WTC11 (cell line): ENCODE measurements around the gene FAM89B. TPM values are rescaled to one million over a fixed set of nuclear protein-coding genes. Genes with fewer than 3 reads are reported as not detected.

Source experiments
- ATAC-seq: fragments of 200-7000 bp; cut with Tn5 transposase; 2 replicates; pipeline ENCODE4 v1.10.0; 2021; ENCODE audit warnings: mild to moderate bottlenecking, moderate library complexity
- CTCF ChIA-PET: fragments of 300-600 bp; sonication (Branson Sonifier 250); formaldehyde crosslinking; loops from one replicate; lab custom pipeline; 2021; ENCODE audit warnings: antibody characterized with exemption; lab: Charles Lee
- POLR2A ChIA-PET: fragments of 350-600 bp; sonication (Branson Sonifier 250); formaldehyde crosslinking; loops from one replicate; lab custom pipeline; 2021; ENCODE audit warnings: antibody characterized with exemption; lab: Charles Lee
- DNase-seq: peaks from one replicate; pipeline ENCODE4 v3.0.0; 2021; ENCODE audit warnings: low spot score
- H3K27ac Mint-ChIP-seq: 2 replicates; pipeline ENCODE4 v1.8.0; 2021; ENCODE audit warnings: mixed read lengths
- H3K27me3 Mint-ChIP-seq: 2 replicates; pipeline ENCODE4 v1.8.0; 2021; ENCODE audit warnings: low read depth, mild to moderate bottlenecking, moderate library complexity, mixed read lengths
- H3K36me3 Mint-ChIP-seq: 2 replicates; pipeline ENCODE4 v1.8.0; 2021; ENCODE audit warnings: mixed read lengths
- H3K4me1 Mint-ChIP-seq: 2 replicates; pipeline ENCODE4 v1.8.0; 2022; ENCODE audit warnings: mixed read lengths
- H3K4me3 Mint-ChIP-seq: 2 replicates; pipeline ENCODE4 v1.8.0; 2021; ENCODE audit warnings: mild to moderate bottlenecking, moderate library complexity, mixed read lengths
- H3K9me3 Mint-ChIP-seq: 2 replicates; pipeline ENCODE4 v1.8.0; 2021; ENCODE audit warnings: mixed read lengths
- ATF3 ChIP-seq: sonication (generic); formaldehyde crosslinking; conservative IDR thresholded peaks from 2 replicates; pipeline ENCODE4 v1.8.1; 2022; ENCODE audit warnings: mild to moderate bottlenecking, missing genetic modification reagents
- ELF4 ChIP-seq: sonication (generic); formaldehyde crosslinking; IDR thresholded peaks from 2 replicates; pipeline ENCODE4 v1.8.1; 2022; ENCODE audit warnings: low read depth, mild to moderate bottlenecking, moderate library complexity, missing genetic modification reagents
- ESRRA ChIP-seq: sonication (generic); formaldehyde crosslinking; IDR thresholded peaks from 2 replicates; pipeline ENCODE4 v1.8.1; 2022; ENCODE audit warnings: mild to moderate bottlenecking, missing genetic modification reagents, borderline replicate concordance
- FOXK1 ChIP-seq: sonication (generic); formaldehyde crosslinking; IDR thresholded peaks from 2 replicates; pipeline ENCODE4 v1.8.0; 2022; ENCODE audit warnings: mild to moderate bottlenecking, moderate library complexity, missing genetic modification reagents
- FOXP1 ChIP-seq: sonication (generic); formaldehyde crosslinking; IDR thresholded peaks from 2 replicates; pipeline ENCODE4 v1.8.0; 2022; ENCODE audit warnings: missing genetic modification reagents, mild to moderate bottlenecking, moderate library complexity, borderline replicate concordance
- GRHL2 ChIP-seq: fragments of 250-450 bp; sonication (Bioruptor Pico); IDR thresholded peaks from 2 replicates; pipeline ENCODE4 v1.8.0; 2022; ENCODE audit warnings: mild to moderate bottlenecking, moderate library complexity; ENCODE audit not compliant: insufficient replicate concordance, severe bottlenecking
- JUN ChIP-seq: sonication (generic); formaldehyde crosslinking; IDR thresholded peaks from 2 replicates; pipeline ENCODE4 v1.8.0; 2023; ENCODE audit warnings: mild to moderate bottlenecking, missing genetic modification reagents
- KAT7 ChIP-seq: sonication (generic); formaldehyde crosslinking; IDR thresholded peaks from 2 replicates; pipeline ENCODE4 v1.8.1; 2023; ENCODE audit warnings: missing genetic modification reagents, mild to moderate bottlenecking, borderline replicate concordance
- MXD4 ChIP-seq: fragments of 250-450 bp; sonication (Bioruptor Pico); IDR thresholded peaks from 2 replicates; pipeline ENCODE4 v1.8.0; 2021; ENCODE audit warnings: mild to moderate bottlenecking, moderate library complexity, borderline replicate concordance
- NR3C1 ChIP-seq: sonication (generic); formaldehyde crosslinking; conservative IDR thresholded peaks from 2 replicates; pipeline ENCODE4 v1.8.1; 2023; ENCODE audit warnings: low read depth, mild to moderate bottlenecking, missing genetic modification reagents
- OVOL2 ChIP-seq: fragments of 250-450 bp; sonication (Bioruptor Pico); IDR thresholded peaks from 2 replicates; pipeline ENCODE4 v1.9.0; 2021; ENCODE audit warnings: mild to moderate bottlenecking, borderline replicate concordance
- PRDM15 ChIP-seq: sonication (generic); formaldehyde crosslinking; IDR thresholded peaks from 2 replicates; pipeline ENCODE4 v1.8.0; 2022; ENCODE audit warnings: missing genetic modification reagents
- TCF7 ChIP-seq: sonication (generic); formaldehyde crosslinking; IDR thresholded peaks from 2 replicates; pipeline ENCODE4 v1.8.0; 2022; ENCODE audit warnings: mild to moderate bottlenecking, low read depth, missing genetic modification reagents, moderate library complexity
- ZNF138 ChIP-seq: sonication (generic); formaldehyde crosslinking; conservative IDR thresholded peaks from 2 replicates; pipeline ENCODE4 v1.8.1; 2022; ENCODE audit warnings: mild to moderate bottlenecking, moderate library complexity, missing genetic modification reagents
- ZNF416 ChIP-seq: fragments of 250-450 bp; sonication (Bioruptor Pico); IDR thresholded peaks from 2 replicates; pipeline ENCODE4 v1.9.0; 2021; ENCODE audit warnings: mild to moderate bottlenecking, inconsistent platforms
- ZSCAN18 ChIP-seq: fragments of 250-450 bp; sonication (Bioruptor Pico); IDR thresholded peaks from 2 replicates; pipeline ENCODE4 v2.1.2; 2022; ENCODE audit warnings: mild to moderate bottlenecking, moderate library complexity
- total RNA-seq: library from RNA; stranded (reverse); gene quantifications from 3 replicates; pipeline ENCODE4 v1.2.3, GENCODE V29; 2021
- TF ChIP-seq, protein P1 (sequence below): fragments of 250-450 bp; sonication (Bioruptor Pico); IDR thresholded peaks from 2 replicates; pipeline ENCODE4 v1.9.0; 2021; ENCODE audit warnings: mild to moderate bottlenecking, borderline replicate concordance

FAM89B gene
- total RNA-seq, 1 experiment from 2014 or later: 13.3 TPM

DNA sequence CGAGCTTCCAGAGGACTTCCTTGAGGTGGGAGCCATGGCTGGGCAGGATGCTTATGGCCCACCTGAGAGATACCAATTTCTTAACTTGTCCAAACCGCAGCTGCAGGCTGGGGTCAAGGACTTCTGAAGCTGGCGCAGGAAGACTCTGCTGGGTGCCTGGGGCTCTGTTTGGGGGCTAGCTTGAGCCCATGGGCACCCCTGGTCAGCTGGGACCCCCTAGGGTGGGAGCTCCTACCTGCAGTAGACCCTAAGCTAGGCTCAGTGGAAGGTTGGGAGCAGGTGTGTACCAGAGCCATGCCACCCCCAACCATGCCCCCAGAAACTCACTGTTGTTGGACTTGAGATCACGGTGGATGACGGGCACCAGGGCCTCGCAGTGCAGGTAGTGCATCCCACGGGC is 40.4 kb downstream of the FAM89B start:
- H3K27me3 Mint-ChIP-seq: no peaks in the 10 kb centered on the region; the same call in none of the 2 replicates
- peaks cover 9% of the 10 kb centered on the region for H3K36me3 Mint-ChIP-seq
- TF ChIP-seq PRDM15 (CRISPR knock-in tag): no peak
- TF ChIP-seq ELF4 (CRISPR knock-in tag): no peak
- no peak for TF ChIP-seq KAT7
- no peak for TF ChIP-seq NR3C1 (CRISPR knock-in tag)
- TF ChIP-seq JUN (CRISPR knock-in tag): no peak
- no peak for TF ChIP-seq ESRRA (CRISPR knock-in tag)
- TF ChIP-seq, protein P1, sequence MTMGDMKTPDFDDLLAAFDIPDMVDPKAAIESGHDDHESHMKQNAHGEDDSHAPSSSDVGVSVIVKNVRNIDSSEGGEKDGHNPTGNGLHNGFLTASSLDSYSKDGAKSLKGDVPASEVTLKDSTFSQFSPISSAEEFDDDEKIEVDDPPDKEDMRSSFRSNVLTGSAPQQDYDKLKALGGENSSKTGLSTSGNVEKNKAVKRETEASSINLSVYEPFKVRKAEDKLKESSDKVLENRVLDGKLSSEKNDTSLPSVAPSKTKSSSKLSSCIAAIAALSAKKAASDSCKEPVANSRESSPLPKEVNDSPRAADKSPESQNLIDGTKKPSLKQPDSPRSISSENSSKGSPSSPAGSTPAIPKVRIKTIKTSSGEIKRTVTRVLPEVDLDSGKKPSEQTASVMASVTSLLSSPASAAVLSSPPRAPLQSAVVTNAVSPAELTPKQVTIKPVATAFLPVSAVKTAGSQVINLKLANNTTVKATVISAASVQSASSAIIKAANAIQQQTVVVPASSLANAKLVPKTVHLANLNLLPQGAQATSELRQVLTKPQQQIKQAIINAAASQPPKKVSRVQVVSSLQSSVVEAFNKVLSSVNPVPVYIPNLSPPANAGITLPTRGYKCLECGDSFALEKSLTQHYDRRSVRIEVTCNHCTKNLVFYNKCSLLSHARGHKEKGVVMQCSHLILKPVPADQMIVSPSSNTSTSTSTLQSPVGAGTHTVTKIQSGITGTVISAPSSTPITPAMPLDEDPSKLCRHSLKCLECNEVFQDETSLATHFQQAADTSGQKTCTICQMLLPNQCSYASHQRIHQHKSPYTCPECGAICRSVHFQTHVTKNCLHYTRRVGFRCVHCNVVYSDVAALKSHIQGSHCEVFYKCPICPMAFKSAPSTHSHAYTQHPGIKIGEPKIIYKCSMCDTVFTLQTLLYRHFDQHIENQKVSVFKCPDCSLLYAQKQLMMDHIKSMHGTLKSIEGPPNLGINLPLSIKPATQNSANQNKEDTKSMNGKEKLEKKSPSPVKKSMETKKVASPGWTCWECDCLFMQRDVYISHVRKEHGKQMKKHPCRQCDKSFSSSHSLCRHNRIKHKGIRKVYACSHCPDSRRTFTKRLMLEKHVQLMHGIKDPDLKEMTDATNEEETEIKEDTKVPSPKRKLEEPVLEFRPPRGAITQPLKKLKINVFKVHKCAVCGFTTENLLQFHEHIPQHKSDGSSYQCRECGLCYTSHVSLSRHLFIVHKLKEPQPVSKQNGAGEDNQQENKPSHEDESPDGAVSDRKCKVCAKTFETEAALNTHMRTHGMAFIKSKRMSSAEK (CRISPR knock-in tag): no peak
- no peak for TF ChIP-seq ZSCAN18 (CRISPR knock-in tag)
- TF ChIP-seq OVOL2: no peak
- TF ChIP-seq TCF7: no peak
- TF ChIP-seq ZNF416 (CRISPR knock-in tag): no peak
- TF ChIP-seq MXD4: no peak
- TF ChIP-seq GRHL2 (CRISPR knock-in tag): no peak
- no peak for TF ChIP-seq ZNF138 (CRISPR knock-in tag)
- TF ChIP-seq FOXK1 (CRISPR knock-in tag): no peak
- no peak for TF ChIP-seq ATF3 (CRISPR knock-in tag)
- TF ChIP-seq FOXP1: no peak
- no peak for ATAC-seq
- CTCF ChIA-PET: interaction anchor here (1.0 to 16.2 kb wide), 5 partner anchors 22 to 72 kb away, joined by 3 to 311 read pairs (median 3); partner anchors contain the start of genes KCNK7 and SIPA1
- peak overlapping the region; percentile 91 for H3K4me3 Mint-ChIP-seq
- no peak overlapping the region for H3K27ac Mint-ChIP-seq
- H3K9me3 Mint-ChIP-seq: no peaks in the 10 kb centered on the region
- peaks cover 26% of the 10 kb centered on the region for H3K4me1 Mint-ChIP-seq
- DNase-seq: no peak
- POLR2A ChIA-PET: interaction anchor here (0.6 to 1.3 kb wide), 3 partner anchors 10 to 245 kb away, joined by 3 to 5 read pairs (median 3); no protein-coding TSS in a partner anchor
